Stimulated activated CD4-positive, alpha-beta T cell treated with anti-CD3 and anti-CD28 coated beads, TNF-alpha, amount 100 ng/mL, for 4 hours (primary cell): ENCODE data around the gene TRAPPC2.

Source experiments
- DNase-seq, 3 experiments: peaks; one replicate each; pipeline ENCODE4 v3.0.0-alpha.2; 2020; ENCODE audit warnings: low read depth in 3 of 3

TRAPPC2 gene

DNA sequence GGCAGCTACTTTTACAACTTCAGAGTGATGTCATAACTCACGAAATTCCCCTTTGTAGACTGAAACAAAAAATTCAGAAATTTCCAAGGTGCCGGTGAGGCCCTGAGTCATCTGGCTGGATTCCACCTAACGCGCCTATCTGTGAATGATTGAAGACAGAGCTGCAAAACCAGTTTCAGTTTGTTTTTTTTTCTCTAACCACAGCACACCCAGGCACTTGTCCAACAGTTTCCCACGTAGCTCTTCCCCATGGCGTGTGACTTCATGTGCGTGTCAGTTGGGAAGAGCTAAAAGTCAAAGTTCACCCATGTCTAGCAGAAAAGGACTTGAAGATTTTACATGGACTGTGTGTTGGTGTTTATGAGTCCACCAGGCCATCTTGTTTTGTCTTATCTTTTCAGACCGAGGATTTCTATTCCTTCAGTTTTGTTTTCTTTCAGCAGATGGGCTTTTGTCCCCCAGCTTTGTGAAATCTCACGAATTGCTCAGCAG, 65.1 kb downstream of the TRAPPC2 start:
- peak in 2 of 3 experiments; percentile 18 to 29 for DNase-seq

DNA sequence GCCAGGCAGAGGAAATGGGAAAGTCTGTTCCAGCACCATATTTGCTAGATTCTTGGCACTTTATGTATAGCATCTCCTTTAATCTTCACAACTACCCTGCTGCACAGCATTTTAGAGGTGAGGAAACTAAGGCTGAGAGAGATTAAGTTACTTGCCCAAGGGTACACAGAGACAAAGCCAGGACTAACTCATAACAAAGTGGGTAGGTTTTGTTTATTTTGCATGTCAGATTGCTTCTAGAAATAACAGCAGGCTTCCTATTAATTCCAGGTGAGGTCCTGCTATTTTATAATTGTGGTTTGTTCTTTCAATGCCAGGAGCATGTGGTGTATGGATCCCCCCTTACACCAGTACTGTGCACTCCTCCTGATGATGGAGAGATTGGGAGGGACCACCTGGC, 66.5 kb downstream of the TRAPPC2 start:
- DNase-seq: no peak

DNA sequence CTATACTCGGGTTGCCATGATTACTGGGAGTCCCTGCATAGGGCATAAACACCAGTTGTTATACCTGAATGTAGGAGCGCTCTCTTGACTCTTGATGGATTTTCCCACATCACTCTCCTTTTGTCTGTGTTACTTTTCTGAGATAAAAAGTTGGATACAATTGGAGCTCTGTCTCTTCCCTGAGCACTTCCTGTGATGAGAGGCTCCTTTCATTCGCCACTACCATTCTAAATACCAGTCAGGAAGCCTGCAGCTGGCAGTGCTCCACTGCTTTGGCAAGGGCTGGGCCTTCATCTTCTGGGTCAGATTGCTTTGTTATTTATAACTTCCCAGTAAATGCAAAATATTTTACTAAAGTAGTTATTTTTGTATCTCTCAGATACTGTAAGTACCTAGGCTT, 67.6 kb downstream of the TRAPPC2 start:
- no peak for DNase-seq

DNA sequence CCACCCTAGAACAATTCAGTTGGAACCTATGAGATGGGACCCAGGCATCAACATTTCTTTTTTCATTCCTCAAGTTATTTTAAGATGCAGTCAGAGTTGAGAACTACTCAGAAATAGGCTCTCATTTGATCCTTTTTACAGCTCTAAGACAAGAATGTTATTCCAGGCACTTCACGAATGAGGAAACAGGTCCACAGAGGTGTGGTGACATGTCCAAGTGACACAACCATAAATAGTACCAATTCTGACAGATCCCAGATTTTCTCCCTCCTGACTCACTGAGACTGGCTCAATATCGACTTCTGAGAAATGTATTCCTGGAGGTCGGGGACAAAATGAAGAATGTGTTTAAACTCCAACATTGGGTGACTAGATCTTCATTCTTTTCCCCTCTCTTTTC, 70.4 kb downstream of the TRAPPC2 start:
- no peak for DNase-seq

DNA sequence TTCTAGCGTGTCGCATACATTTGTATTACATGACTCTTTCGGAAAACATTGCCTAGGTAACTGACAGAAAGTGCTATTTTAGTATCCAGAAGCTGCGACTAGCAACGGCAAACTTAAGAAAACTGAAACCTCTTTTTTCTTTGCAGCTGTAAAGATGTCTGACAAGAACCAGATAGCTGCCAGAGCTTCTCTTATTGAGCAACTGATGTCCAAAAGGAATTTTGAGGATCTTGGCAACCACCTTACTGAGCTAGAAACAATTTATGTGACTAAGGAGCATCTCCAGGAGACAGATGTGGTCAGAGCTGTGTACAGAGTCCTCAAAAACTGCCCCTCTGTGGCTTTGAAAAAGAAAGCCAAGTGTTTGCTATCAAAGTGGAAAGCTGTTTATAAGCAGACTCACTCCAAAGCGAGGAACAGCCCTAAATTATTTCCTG, 72.0 kb downstream of the TRAPPC2 start:
- DNase-seq: no peak
